IPS-20b (cell line): ENCODE results near the gene TTN.

Experiments
- H3K27ac ChIP-seq: one replicate; pipeline ENCODE4 v1.5.1; 2013; ENCODE audit warnings: low read length
- H3K27me3 ChIP-seq: 2 replicates; pipeline ENCODE4 v1.6.1; 2013; ENCODE audit warnings: mild to moderate bottlenecking, low read length, inconsistent platforms; ENCODE audit not compliant: insufficient read depth
- H3K36me3 ChIP-seq: 2 replicates; pipeline ENCODE4 v1.6.1; 2013; ENCODE audit warnings: low read depth, mild to moderate bottlenecking, inconsistent platforms, low read length, moderate library complexity; ENCODE audit not compliant: insufficient read depth
- H3K4me1 ChIP-seq: 2 replicates; pipeline ENCODE4 v1.6.1; 2013; ENCODE audit warnings: mild to moderate bottlenecking, control low read depth, inconsistent platforms, low read length, moderate library complexity; ENCODE audit not compliant: insufficient read depth
- H3K4me3 ChIP-seq: 2 replicates; pipeline ENCODE4 v1.5.1; 2013; ENCODE audit warnings: mild to moderate bottlenecking, low read length, inconsistent platforms
- H3K9ac ChIP-seq: 2 replicates; pipeline ENCODE4 v1.6.1; 2013; ENCODE audit warnings: low read depth, mild to moderate bottlenecking, inconsistent platforms, low read length, moderate library complexity
- H3K9me3 ChIP-seq: 2 replicates; pipeline ENCODE4 v1.6.1; 2013; ENCODE audit warnings: mild to moderate bottlenecking, low read depth, low read length, inconsistent platforms; ENCODE audit not compliant: insufficient read depth

The TTN gene

GRCh38 chr2:178641498-178641897 is 165.7 kb downstream of the TTN start:
- Histone ChIP-seq H3K27ac (no peak overlapping the region), H3K4me3 (no peak overlapping the region), H3K4me1 (peaks cover 5% of the 10 kb centered on the region)

DNA sequence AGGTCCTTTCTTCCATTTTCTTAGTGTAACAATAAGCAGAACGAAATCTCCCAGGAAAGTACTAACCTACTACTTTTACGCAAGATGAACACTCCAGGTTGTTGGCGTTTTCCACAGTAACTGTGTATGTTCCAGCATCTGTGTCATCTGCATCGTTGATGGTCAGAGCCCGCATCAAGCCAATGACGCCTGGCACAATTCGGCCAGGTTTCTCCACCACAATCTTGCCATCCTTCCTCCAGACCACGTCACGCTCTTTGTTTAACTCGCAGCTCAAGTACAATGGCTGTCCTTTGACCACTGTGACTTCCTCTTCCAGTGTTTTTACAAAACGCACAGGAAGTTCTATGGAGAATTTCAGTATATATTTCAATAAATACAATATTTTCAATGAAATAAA is 171.3 kb downstream of the TTN start:
- Histone ChIP-seq H3K9me3 (no peaks in the 10 kb centered on the region), H3K27me3 (no peaks in the 10 kb centered on the region), H3K9ac (no peak overlapping the region), H3K4me1 (peaks cover under 1% of the 10 kb centered on the region; the same call in 1 of the 2 replicates), H3K36me3 (no peaks in the 10 kb centered on the region), H3K4me3 (no peak overlapping the region), H3K27ac (no peak overlapping the region)

More at GRCh38 chr2:178641498-178641897, 165.7 kb downstream of the TTN start:
- Histone ChIP-seq H3K27me3 (no peaks in the 10 kb centered on the region), H3K9ac (no peak overlapping the region), H3K9me3 (no peaks in the 10 kb centered on the region), H3K36me3 (no peaks in the 10 kb centered on the region)

DNA sequence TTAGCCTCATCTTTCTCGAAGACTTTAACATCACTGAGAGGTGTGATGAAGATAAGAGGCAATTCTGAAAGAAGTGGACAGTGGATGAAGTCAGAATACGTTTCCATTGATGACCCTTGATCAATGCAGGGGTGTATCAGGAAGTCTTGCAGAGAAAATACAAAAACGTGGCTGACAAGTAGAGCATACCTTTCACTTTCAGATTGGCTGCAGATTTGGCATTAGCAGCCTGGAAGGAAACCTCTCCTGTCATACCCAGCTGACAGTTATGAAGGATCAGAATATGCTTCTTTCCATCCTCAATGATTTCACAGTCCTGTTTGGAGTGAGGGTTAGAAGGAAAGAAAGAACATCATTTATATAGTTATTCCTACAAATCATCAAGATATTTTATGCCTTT is 174.5 kb downstream of the TTN start:
- no peak overlapping the region for H3K9ac ChIP-seq
- no peak overlapping the region for H3K27ac ChIP-seq
- no peaks in the 10 kb centered on the region for H3K36me3 ChIP-seq
- no peak overlapping the region for H3K4me3 ChIP-seq
- no peaks in the 10 kb centered on the region for H3K9me3 ChIP-seq
- no peaks in the 10 kb centered on the region for H3K27me3 ChIP-seq
- H3K4me1 ChIP-seq = peaks cover 4% of the 10 kb centered on the region; the same call in 1 of the 2 replicates

DNA sequence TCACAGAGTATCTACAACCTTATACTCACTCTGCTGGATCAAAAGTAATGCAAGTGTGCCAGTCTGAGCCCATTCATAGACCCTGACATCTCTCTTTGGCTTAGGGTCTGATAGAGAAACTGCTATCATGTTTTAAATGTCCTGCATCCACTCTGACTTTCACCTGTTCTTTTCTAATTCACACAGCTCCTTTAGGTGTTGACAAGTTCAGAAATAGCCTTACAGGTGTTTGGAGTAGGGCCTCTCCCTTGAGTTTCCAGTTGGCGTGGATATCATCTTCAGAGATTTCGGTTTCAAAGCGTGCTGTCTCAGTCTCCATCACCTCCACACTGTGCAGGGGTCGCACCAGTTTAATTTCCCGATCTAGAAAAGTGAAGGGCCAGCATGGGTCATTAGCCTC is 176.6 kb downstream of the TTN start:
- H3K27ac ChIP-seq = no peak overlapping the region
- no peaks in the 10 kb centered on the region for H3K36me3 ChIP-seq
- peaks cover 10% of the 10 kb centered on the region; the same call in 1 of the 2 replicates for H3K4me1 ChIP-seq
- H3K4me3 ChIP-seq = no peak overlapping the region
- H3K27me3 ChIP-seq = no peaks in the 10 kb centered on the region
- H3K9me3 ChIP-seq = no peaks in the 10 kb centered on the region
- no peak overlapping the region for H3K9ac ChIP-seq

DNA sequence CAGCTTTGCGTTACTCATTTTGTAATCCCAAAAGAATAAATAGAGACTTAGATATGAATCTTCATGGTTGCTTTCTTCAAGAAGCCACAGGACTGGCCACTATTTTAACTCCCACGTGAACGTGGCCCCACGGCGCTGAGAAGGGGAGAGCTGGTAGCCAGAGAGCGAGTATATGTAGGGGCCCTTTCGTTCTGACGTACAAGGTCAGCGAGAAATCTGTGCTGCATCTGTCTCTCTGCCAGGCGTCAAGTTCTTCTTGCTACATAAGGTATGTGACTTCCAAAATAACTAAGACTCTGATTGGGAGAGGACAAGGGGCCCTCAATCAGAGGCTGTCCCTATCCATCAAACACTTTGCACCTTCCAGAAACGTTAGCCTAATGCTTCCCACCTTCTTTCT is 177.8 kb downstream of the TTN start:
- no peaks in the 10 kb centered on the region for H3K9me3 ChIP-seq
- no peak overlapping the region for H3K27ac ChIP-seq
- peaks cover 10% of the 10 kb centered on the region; the same call in 1 of the 2 replicates for H3K4me1 ChIP-seq
- H3K36me3 ChIP-seq = no peaks in the 10 kb centered on the region
- H3K4me3 ChIP-seq = no peak overlapping the region
- H3K27me3 ChIP-seq = no peaks in the 10 kb centered on the region
- H3K9ac ChIP-seq = no peak overlapping the region

GRCh38 chr2:178628605-178629004 is 178.6 kb downstream of the TTN start:
- Histone ChIP-seq H3K4me3 (no peak overlapping the region), H3K4me1 (peaks cover 14% of the 10 kb centered on the region), H3K9ac (no peak overlapping the region), H3K36me3 (no peaks in the 10 kb centered on the region), H3K27me3 (no peaks in the 10 kb centered on the region), H3K27ac (no peak overlapping the region), H3K9me3 (no peaks in the 10 kb centered on the region)

DNA sequence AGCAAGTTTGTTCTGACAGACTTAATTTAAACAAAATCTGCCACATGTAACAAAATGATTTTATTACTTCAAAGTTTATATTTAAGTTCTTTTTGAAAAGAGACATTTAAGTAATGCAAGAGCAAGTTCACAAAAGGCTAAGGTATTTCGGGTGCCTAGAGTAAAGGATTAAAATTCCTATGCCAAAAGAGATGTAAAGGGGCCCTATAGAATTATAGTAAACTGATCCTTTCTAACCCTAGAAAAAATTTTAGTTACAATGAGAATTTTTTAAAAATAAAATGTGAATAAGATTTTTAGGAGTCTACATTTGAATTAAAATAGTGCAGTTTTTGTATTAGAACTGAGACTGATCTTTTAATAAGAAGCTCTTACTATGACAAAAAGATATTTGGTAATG is 179.8 kb downstream of the TTN start:
- H3K27ac ChIP-seq = no peak overlapping the region
- no peaks in the 10 kb centered on the region for H3K36me3 ChIP-seq
- no peak overlapping the region for H3K4me3 ChIP-seq
- H3K9ac ChIP-seq = no peak overlapping the region
- H3K4me1 ChIP-seq = peaks cover 14% of the 10 kb centered on the region
- no peaks in the 10 kb centered on the region for H3K27me3 ChIP-seq
- no peaks in the 10 kb centered on the region for H3K9me3 ChIP-seq

DNA sequence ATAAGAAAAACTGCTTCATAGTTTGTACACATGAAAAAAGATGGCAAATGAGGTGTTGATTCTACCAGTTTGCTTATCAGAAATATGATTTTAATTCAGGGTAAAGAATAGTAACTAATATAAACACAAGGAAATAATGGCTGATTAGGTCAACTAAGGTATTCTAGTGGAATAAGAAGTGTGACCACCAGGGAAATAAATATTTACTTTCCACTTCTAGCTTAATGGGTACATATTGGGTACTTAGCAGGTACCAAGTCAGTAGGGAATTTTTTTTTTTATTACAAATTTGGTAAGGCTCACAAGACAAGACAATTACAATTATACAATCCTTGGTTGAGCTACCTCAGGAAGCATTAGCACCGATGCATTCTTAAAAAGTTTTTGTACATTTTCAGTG is 191.3 kb downstream of the TTN start:
- Histone ChIP-seq H3K9ac (no peak overlapping the region), H3K4me1 (no peaks in the 10 kb centered on the region), H3K36me3 (no peaks in the 10 kb centered on the region; the same call in 1 of the 2 replicates), H3K27ac (no peak overlapping the region), H3K4me3 (no peak overlapping the region), H3K27me3 (no peaks in the 10 kb centered on the region), H3K9me3 (no peaks in the 10 kb centered on the region)

DNA sequence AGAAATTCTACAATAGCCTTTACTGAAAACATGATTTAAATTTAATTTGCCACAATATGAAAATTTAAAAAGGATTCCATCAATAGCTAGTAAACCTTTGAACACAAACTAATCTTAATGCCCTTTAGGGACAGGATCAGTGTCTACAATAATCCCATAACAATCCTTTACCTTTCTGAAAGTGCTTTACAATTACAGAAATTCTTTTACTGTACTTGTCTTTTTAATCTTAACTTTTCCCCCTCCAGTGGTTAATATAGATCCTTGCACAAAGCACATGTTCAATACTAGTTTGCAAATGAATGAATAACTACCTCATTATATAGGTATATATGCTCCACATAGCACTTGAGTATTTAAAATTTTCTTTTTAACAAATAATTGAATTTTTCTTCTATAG is 204.3 kb downstream of the TTN start:
- H3K9ac ChIP-seq = no peak overlapping the region
- no peaks in the 10 kb centered on the region for H3K4me1 ChIP-seq
- H3K9me3 ChIP-seq = no peaks in the 10 kb centered on the region
- H3K4me3 ChIP-seq = no peak overlapping the region
- no peaks in the 10 kb centered on the region for H3K27me3 ChIP-seq
- no peak overlapping the region for H3K27ac ChIP-seq
- H3K36me3 ChIP-seq = peaks cover 32% of the 10 kb centered on the region; the same call in 1 of the 2 replicates

DNA sequence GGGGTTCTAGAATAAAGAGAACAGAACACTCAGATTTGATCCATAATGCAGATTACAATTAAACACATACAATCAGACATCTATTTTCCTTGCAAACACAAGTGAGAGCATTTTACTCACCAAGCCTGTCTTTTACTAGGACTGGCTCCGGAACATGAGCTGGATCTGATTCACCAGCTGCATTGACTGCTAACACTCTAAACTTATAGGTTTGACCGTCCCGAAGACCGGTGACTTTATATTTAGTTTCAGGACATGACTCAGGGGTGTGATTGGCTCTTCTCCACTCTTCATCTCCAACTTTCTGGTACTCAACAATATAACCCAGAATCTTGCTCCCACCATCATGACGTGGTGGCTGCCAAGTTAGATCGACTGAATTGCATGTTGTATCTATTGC is 214.6 kb downstream of the TTN start:
- Histone ChIP-seq H3K4me1 (no peaks in the 10 kb centered on the region), H3K4me3 (no peak overlapping the region), H3K36me3 (peaks cover 17% of the 10 kb centered on the region), H3K9me3 (no peaks in the 10 kb centered on the region), H3K27me3 (no peaks in the 10 kb centered on the region), H3K9ac (no peak overlapping the region), H3K27ac (no peak overlapping the region)

DNA sequence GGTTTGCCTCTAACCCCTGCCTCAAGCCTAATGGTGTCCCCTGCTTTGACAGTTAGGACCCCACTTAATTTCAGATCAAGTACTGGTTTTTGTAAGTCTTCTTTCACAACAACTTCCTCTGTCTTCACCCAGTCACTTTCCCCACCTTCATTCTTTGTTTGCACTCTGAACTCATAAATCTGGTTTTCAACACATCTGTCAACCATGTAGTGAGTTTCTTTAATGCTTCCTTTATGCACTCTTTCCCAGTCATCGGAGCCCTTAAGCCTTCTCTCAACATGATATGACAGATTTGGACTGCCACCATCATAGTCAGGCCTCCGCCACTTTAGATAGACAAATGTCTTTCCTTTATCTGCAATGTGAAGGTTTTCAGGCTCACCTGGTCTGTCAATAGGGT is 217.9 kb downstream of the TTN start:
- H3K4me1 ChIP-seq = no peaks in the 10 kb centered on the region
- H3K9ac ChIP-seq = no peak overlapping the region
- no peaks in the 10 kb centered on the region for H3K9me3 ChIP-seq
- H3K27ac ChIP-seq = no peak overlapping the region
- peaks cover 12% of the 10 kb centered on the region; the same call in 1 of the 2 replicates for H3K36me3 ChIP-seq
- no peak overlapping the region for H3K4me3 ChIP-seq
- H3K27me3 ChIP-seq = no peaks in the 10 kb centered on the region

DNA sequence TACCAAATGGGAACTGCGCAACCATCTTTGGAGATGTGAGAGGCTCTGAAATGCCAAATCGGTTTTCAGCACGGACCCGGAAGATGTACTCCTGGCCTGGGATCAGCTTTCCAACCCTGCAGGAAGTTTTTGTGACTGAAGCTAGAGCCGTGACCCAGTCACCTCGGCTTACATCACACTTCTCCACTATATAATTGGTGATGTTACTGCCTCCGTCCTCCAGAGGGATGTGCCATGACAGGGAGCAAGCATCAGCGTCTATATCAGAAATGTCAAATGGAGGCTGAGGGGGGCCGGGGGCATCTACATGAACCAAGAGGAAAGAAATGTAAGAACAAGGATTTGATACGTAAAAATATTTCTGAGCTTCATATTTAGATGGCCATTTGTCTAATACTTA is 222.6 kb downstream of the TTN start:
- Histone ChIP-seq H3K4me1 (no peaks in the 10 kb centered on the region), H3K4me3 (no peak overlapping the region), H3K27ac (no peak overlapping the region), H3K36me3 (peaks cover 5% of the 10 kb centered on the region; the same call in 1 of the 2 replicates), H3K9me3 (no peaks in the 10 kb centered on the region), H3K27me3 (no peaks in the 10 kb centered on the region), H3K9ac (no peak overlapping the region)

DNA sequence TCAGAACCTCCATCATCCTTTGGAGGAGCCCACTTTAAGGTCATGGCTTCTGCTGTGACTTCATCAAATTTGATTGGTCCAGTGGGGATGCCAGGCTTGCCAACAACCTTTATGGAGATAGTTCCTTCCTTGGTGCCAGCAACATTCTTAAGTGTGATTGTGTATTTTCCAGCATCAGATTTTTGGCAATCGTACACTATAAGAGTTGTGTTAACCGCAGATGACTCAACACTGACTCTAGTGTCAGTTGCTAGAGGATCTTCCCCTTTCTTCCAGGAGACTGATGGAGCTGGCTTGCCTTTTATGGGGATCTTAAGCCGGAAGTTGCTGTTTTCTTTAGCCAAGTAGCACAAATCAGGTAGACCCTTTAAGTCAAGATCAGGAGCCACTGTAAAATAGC is 228.2 kb downstream of the TTN start:
- Histone ChIP-seq H3K36me3 (peaks cover 43% of the 10 kb centered on the region), H3K27ac (no peak overlapping the region), H3K4me1 (no peaks in the 10 kb centered on the region), H3K9me3 (no peaks in the 10 kb centered on the region), H3K4me3 (no peak overlapping the region), H3K9ac (no peak overlapping the region), H3K27me3 (no peaks in the 10 kb centered on the region)
